HCT116 (cell line): ENCODE results near the gene WDR13. TPM values are rescaled to one million over a fixed set of nuclear protein-coding genes. Genes with fewer than 3 reads are reported as not detected.

Source experiments
- ATAC-seq: fragments of 200-7000 bp; cut with Tn5 transposase; 2 replicates; pipeline ENCODE4 v1.9.1; 2020; ENCODE audit warnings: mild to moderate bottlenecking, moderate library complexity
- BruUV-seq: library from RNA; stranded (reverse); fragments of 400-500 nt; replicated peaks from 2 replicates; lab custom pipeline; 2021; lab: Mats Ljungman, UMichigan
- CTCF ChIA-PET: fragments of 300-600 bp; sonication (Branson Sonifier 250); formaldehyde crosslinking; loops from one replicate; lab custom pipeline; 2021; ENCODE audit warnings: antibody characterized with exemption; lab: Charles Lee
- POLR2A ChIA-PET: fragments of 300-600, 350-600 bp; sonication (Branson Sonifier 250); formaldehyde crosslinking; loops from one replicate; lab custom pipeline; 2021; ENCODE audit warnings: antibody characterized with exemption; lab: Charles Lee
- RAD21 ChIA-PET, 2 experiments: fragments of 300-600 bp; sonication (Branson Sonifier 250); formaldehyde crosslinking; loops; one replicate each; lab custom pipeline; 2023; ENCODE audit warnings: low total read pairs in 2 of 2; ENCODE audit not compliant: uncharacterized antibody in 2 of 2, unreplicated experiment in 2 of 2, low non-redundant PET in 1 of 2; lab: Charles Lee
- DNase-seq: peaks from one replicate; pipeline ENCODE4 v3.0.0-alpha.2; 2010; ENCODE audit warnings: low read depth, low spot score
- H2AFZ ChIP-seq: fragments of 200-600 bp; shearing (Covaris generic), sonication (generic); 2 replicates; pipeline ENCODE4 v1.6.1; 2017; ENCODE audit warnings: low read depth, mixed run types, mixed read lengths, antibody characterized with exemption, low read length; ENCODE audit not compliant: poor library complexity, severe bottlenecking
- H3K27ac ChIP-seq: 2 replicates; pipeline ENCODE4 v1.5.1; 2012; ENCODE audit warnings: low read depth, low read length
- H3K27me3 ChIP-seq: fragments of 200-600 bp; sonication (generic); 2 replicates; pipeline ENCODE4 v1.6.1; 2016; ENCODE audit warnings: mixed run types, low read length, mixed read lengths; ENCODE audit not compliant: insufficient read depth
- H3K36me3 ChIP-seq, 2 experiments: fragments of 200-500 bp in 1 of 2; fragments of 200-600 bp in 1 of 2; sonication (Bioruptor generic) in 1 of 2; sonication (generic) in 1 of 2; 2 replicates each; pipeline versions ENCODE4 v1.5.1 to v1.6.1; 2014 to 2016; ENCODE audit warnings: low read length in 2 of 2, inconsistent platforms in 1 of 2, mixed read lengths in 1 of 2, mixed run types in 1 of 2; ENCODE audit not compliant: insufficient read depth in 2 of 2, control insufficient read depth in 1 of 2
- H3K4me1 ChIP-seq, 2 experiments: fragments of 200-600 bp in 1 of 2; sonication (generic) in 1 of 2; 2 replicates each; pipeline versions ENCODE4 v1.5.1 to v1.6.1; 2012 to 2017; ENCODE audit warnings: low read length in 2 of 2, inconsistent platforms in 1 of 2, mild to moderate bottlenecking in 1 of 2, mixed read lengths in 1 of 2, mixed run types in 1 of 2, moderate library complexity in 1 of 2; ENCODE audit not compliant: insufficient read depth in 2 of 2, control insufficient read depth in 1 of 2
- H3K4me2 ChIP-seq: fragments of 200-600 bp; sonication (generic); 2 replicates; pipeline ENCODE4 v1.6.1; 2017; ENCODE audit warnings: mixed run types, low read length, mixed read lengths
- H3K4me3 ChIP-seq, 2 experiments: fragments of 200-600 bp in 1 of 2; sonication (generic) in 1 of 2; replicated peaks in 1 of 2; 2 replicates each; pipeline ENCODE4 v1.5.1; 2011 to 2016; ENCODE audit warnings: low read length in 2 of 2, control low read depth in 1 of 2, low read depth in 1 of 2, mild to moderate bottlenecking in 1 of 2, mixed read lengths in 1 of 2, mixed run types in 1 of 2
- H3K79me2 ChIP-seq: fragments of 200-600 bp; sonication (generic); 2 replicates; pipeline ENCODE4 v1.6.1; 2017; ENCODE audit warnings: mild to moderate bottlenecking, mixed run types, low read length, moderate library complexity, mixed read lengths; ENCODE audit not compliant: insufficient read depth
- H3K9ac ChIP-seq: fragments of 200-600 bp; sonication (generic); 2 replicates; pipeline ENCODE4 v1.6.1; 2016; ENCODE audit warnings: low read length, mixed read lengths
- H3K9me2 ChIP-seq: fragments of 200-600 bp; sonication (generic), shearing (Covaris generic); 2 replicates; pipeline ENCODE4 v1.6.1; 2017; ENCODE audit warnings: mixed run types, mild to moderate bottlenecking, moderate library complexity; ENCODE audit not compliant: insufficient read depth
- H3K9me3 ChIP-seq, 2 experiments: fragments of 200-500 bp in 1 of 2; fragments of 200-600 bp in 1 of 2; sonication (Bioruptor generic) in 1 of 2; sonication (generic) in 1 of 2; 2 replicates each; pipeline ENCODE4 v1.6.1; 2014 to 2017; ENCODE audit warnings: low read length in 2 of 2, mixed read lengths in 2 of 2, inconsistent platforms in 1 of 2, low read depth in 1 of 2, mild to moderate bottlenecking in 1 of 2, mixed run types in 1 of 2, moderate library complexity in 1 of 2; ENCODE audit not compliant: control insufficient read depth in 1 of 2, insufficient read depth in 1 of 2
- H4K20me1 ChIP-seq: fragments of 200-600 bp; sonication (generic), shearing (Covaris generic); 2 replicates; pipeline ENCODE4 v1.6.1; 2017; ENCODE audit warnings: mixed run types, mild to moderate bottlenecking, moderate library complexity; ENCODE audit not compliant: insufficient read depth
- CEBPB ChIP-seq: IDR thresholded peaks from 2 replicates; pipeline ENCODE4 v1.6.1; 2012; ENCODE audit warnings: low read depth
- EGR1 ChIP-seq: IDR thresholded peaks from 2 replicates; pipeline ENCODE4 v1.6.1; 2012; ENCODE audit warnings: low read depth
- EZH2 ChIP-seq: fragments of 200-600 bp; sonication (generic); IDR thresholded peaks from 2 replicates; pipeline ENCODE4 v1.6.1; 2017; ENCODE audit warnings: antibody characterized with exemption, mixed run types
- POLR2A ChIP-seq: IDR thresholded peaks from 2 replicates; pipeline ENCODE4 v1.7.0; 2011; ENCODE audit warnings: borderline replicate concordance; ENCODE audit not compliant: insufficient read depth, insufficient read length; ENCODE audit errors: extremely low read depth
- SIN3A ChIP-seq: IDR thresholded peaks from 2 replicates; pipeline ENCODE4 v1.6.1; 2012; ENCODE audit warnings: low read depth
- SP1 ChIP-seq: IDR thresholded peaks from 2 replicates; pipeline ENCODE4 v1.6.1; 2012; ENCODE audit warnings: low read depth
- SRF ChIP-seq: IDR thresholded peaks from 2 replicates; pipeline ENCODE4 v1.6.1; 2012; ENCODE audit warnings: low read depth
- TCF7L2 ChIP-seq: IDR thresholded peaks from 2 replicates; pipeline ENCODE4 v1.7.0; 2011; ENCODE audit warnings: borderline replicate concordance, inconsistent platforms; ENCODE audit not compliant: insufficient read depth, insufficient read length; ENCODE audit errors: extremely low read depth
- ZNF274 ChIP-seq: fragments of 200-500 bp; sonication (Bioruptor generic); IDR thresholded peaks from 2 replicates; pipeline ENCODE4 v1.6.1; 2014; ENCODE audit warnings: mild to moderate bottlenecking, low read depth, low read length, inconsistent platforms
- intact Hi-C: fragments of 100-400 bp; cut with micrococcal nuclease; formaldehyde crosslinking; loops from 2 replicates; pipeline ENCODE4 v1.10.0; 2022
- total RNA-seq: library from RNA; stranded (reverse); gene quantifications from one replicate; pipeline ENCODE4 v1.2.1, GENCODE V29; 2021; ENCODE audit not compliant: unreplicated experiment

The WDR13 gene
- total RNA-seq, 1 experiment from 2014 or later = 54.0 TPM

GRCh38 chrX:48599341-48599740 is 2.0 kb downstream of the WDR13 start:
- ChIA-PET POLR2A (no interaction called here), CTCF (no interaction called here), RAD21 (no interaction called here)
- no peak overlapping the region for H3K4me2 ChIP-seq
- H4K20me1 ChIP-seq = no peaks in the 10 kb centered on the region
- no peaks in the 10 kb centered on the region for H3K9me3 ChIP-seq
- peaks cover 0 to 4% of the 10 kb centered on the region in 2 experiments; a peak in 1 of 4 replicates for H3K36me3 ChIP-seq
- TF ChIP-seq ZNF274 = no peak
- no peak for TF ChIP-seq EGR1
- TF ChIP-seq EZH2 = no peak
- no peak for TF ChIP-seq SP1
- no peak for TF ChIP-seq POLR2A
- TF ChIP-seq TCF7L2 = no peak
- H3K27ac ChIP-seq = no peak overlapping the region
- intact Hi-C loops = no loop called here
- DNase-seq (no peak), ATAC-seq (no peak)
- no peak overlapping the region for H3K9ac ChIP-seq
- peaks cover 3 to 11% of the 10 kb centered on the region in 2 experiments; a peak in 2 of 4 replicates for H3K4me1 ChIP-seq
- no TSS peak for BruUV-seq
- no peaks in the 10 kb centered on the region for H3K27me3 ChIP-seq
- no peaks in the 10 kb centered on the region for H3K79me2 ChIP-seq
- H3K9me2 ChIP-seq = no peaks in the 10 kb centered on the region
- no peak overlapping the region for H3K4me3 ChIP-seq
- H2AFZ ChIP-seq = no peak overlapping the region

GRCh38 chrX:48600226-48600625 is 2.9 kb downstream of the WDR13 start:
- no peaks in the 10 kb centered on the region for H4K20me1 ChIP-seq
- TF ChIP-seq SIN3A = no peak
- no peak for TF ChIP-seq CEBPB
- TF ChIP-seq SRF = no peak
- TF ChIP-seq POLR2A = no peak
- TF ChIP-seq, all 23 proteins: peak for 0
- Histone ChIP-seq H3K27me3 (no peaks in the 10 kb centered on the region), H3K36me3 (peaks cover 0 to 4% of the 10 kb centered on the region in 2 experiments; a peak in 1 of 4 replicates), H3K4me3 (no peak overlapping the region), H3K9me2 (no peaks in the 10 kb centered on the region), H3K27ac (no peak overlapping the region), H3K9me3 (no peaks in the 10 kb centered on the region), H3K4me2 (no peak overlapping the region), H3K79me2 (no peaks in the 10 kb centered on the region), H3K9ac (no peak overlapping the region), H3K4me1 (peaks cover 3 to 11% of the 10 kb centered on the region in 2 experiments; a peak in 2 of 4 replicates), H2AFZ (no peak overlapping the region)
- no TSS peak for BruUV-seq
- ChIA-PET POLR2A (no interaction called here), CTCF (no interaction called here), RAD21 (no interaction called here)
- DNase-seq (no peak), ATAC-seq (no peak)
- intact Hi-C loops = no loop called here
